Activated CD4-positive, alpha-beta memory T cell treated with anti-CD3 and anti-CD28 coated beads for 36 hours (primary cell): ENCODE data around the gene SPPL3. TPM values are rescaled to one million over a fixed set of nuclear protein-coding genes. Genes with fewer than 3 reads are reported as not detected.
A peak's percentile ranks its signal among the peaks of the same experiment; 100 is the strongest.

Experiments
- CTCF ChIA-PET: fragments of 350-600 bp; sonication (Branson Sonifier 250); formaldehyde crosslinking; loops from one replicate; lab custom pipeline; 2021; ENCODE audit warnings: antibody characterized with exemption, inconsistent platforms; lab: Charles Lee
- POLR2A ChIA-PET: fragments of 350-600 bp; sonication (Branson Sonifier 250); formaldehyde crosslinking; loops from one replicate; lab custom pipeline; 2021; ENCODE audit warnings: antibody characterized with exemption; lab: Charles Lee
- DNase-seq: peaks from one replicate; pipeline ENCODE4 v3.0.0-alpha.2; 2020
- H3K27ac Mint-ChIP-seq: one replicate; pipeline ENCODE4 v1.8.0; 2021; ENCODE audit warnings: mixed read lengths
- H3K27me3 Mint-ChIP-seq: one replicate; pipeline ENCODE4 v1.8.0; 2021; ENCODE audit warnings: mixed read lengths
- H3K36me3 Mint-ChIP-seq: one replicate; pipeline ENCODE4 v1.8.0; 2021; ENCODE audit warnings: mixed read lengths
- H3K4me1 Mint-ChIP-seq: one replicate; pipeline ENCODE4 v1.8.0; 2021; ENCODE audit warnings: low read depth, mixed read lengths
- H3K4me3 Mint-ChIP-seq: one replicate; pipeline ENCODE4 v1.8.0; 2021; ENCODE audit warnings: mild to moderate bottlenecking, mixed read lengths
- H3K9me3 Mint-ChIP-seq: one replicate; pipeline ENCODE4 v1.8.0; 2021; ENCODE audit warnings: mixed read lengths
- intact Hi-C: fragments of 100-400 bp; cut with micrococcal nuclease; formaldehyde crosslinking; loops from one replicate; pipeline ENCODE4 v1.15.1; 2023
- total RNA-seq, 2 experiments: library from RNA; stranded (reverse); gene quantifications; one replicate each; pipeline ENCODE4 v1.2.3, GENCODE V29; 2021

Gene SPPL3
- total RNA-seq, 2 experiments from 2014 or later, result 24.3 to 26.7 TPM

- H3K27me3 Mint-ChIP-seq, result no peaks in the 10 kb centered on the region
- POLR2A ChIA-PET, result no interaction called here
- intact Hi-C loops, result no loop called here
- H3K36me3 Mint-ChIP-seq, result peaks cover 51% of the 10 kb centered on the region
- peaks cover 17% of the 10 kb centered on the region for H3K4me1 Mint-ChIP-seq
- no peak overlapping the region for H3K27ac Mint-ChIP-seq
- H3K4me3 Mint-ChIP-seq, result no peak overlapping the region
- H3K9me3 Mint-ChIP-seq, result no peaks in the 10 kb centered on the region
- DNase-seq, result no peak
- CTCF ChIA-PET, result interaction anchor here (0.9 kb wide), 1 partner anchor 10 kb away, joined by 3 read pairs; no protein-coding TSS in a partner anchor
Observed at GRCh38 chr12:120721866-120722265, 182.3 kb downstream of the SPPL3 start.

GRCh38 chr12:120720987-120721801 lies 183.0 kb downstream of the SPPL3 start:
- no peak overlapping the region for H3K27ac Mint-ChIP-seq
- peaks cover 13% of the 10 kb centered on the region for H3K4me1 Mint-ChIP-seq
- no peaks in the 10 kb centered on the region for H3K9me3 Mint-ChIP-seq
- intact Hi-C loops, result no loop called here
- ChIA-PET CTCF (interaction anchor here (1.4 to 2.0 kb wide), 3 partner anchors 10 to 250 kb away, joined by 3 to 8 read pairs (median 5); no protein-coding TSS in a partner anchor), POLR2A (no interaction called here)
- H3K36me3 Mint-ChIP-seq, result peaks cover 58% of the 10 kb centered on the region
- H3K27me3 Mint-ChIP-seq, result no peaks in the 10 kb centered on the region
- no peak for DNase-seq
- no peak overlapping the region for H3K4me3 Mint-ChIP-seq

GRCh38 chr12:120720234-120720986 lies 183.7 kb downstream of the SPPL3 start:
- Mint-ChIP-seq H3K9me3 (no peaks in the 10 kb centered on the region), H3K36me3 (peaks cover 60% of the 10 kb centered on the region), H3K27ac (no peak overlapping the region), H3K27me3 (no peaks in the 10 kb centered on the region), H3K4me1 (peaks cover 8% of the 10 kb centered on the region), H3K4me3 (no peak overlapping the region)
- POLR2A ChIA-PET, result no interaction called here
- intact Hi-C loops, result no loop called here
- no peak for DNase-seq
- CTCF ChIA-PET, result interaction anchor here (0.6 to 2.0 kb wide), 5 partner anchors 9 to 614 kb away, joined by 3 to 8 read pairs (median 5); no protein-coding TSS in a partner anchor

GRCh38 chr12:120719496-120720233 lies 184.5 kb downstream of the SPPL3 start:
- peaks cover under 1% of the 10 kb centered on the region for H3K4me1 Mint-ChIP-seq
- no peak for DNase-seq

GRCh38 chr12:120719072-120719471 lies 185.1 kb downstream of the SPPL3 start:
- Mint-ChIP-seq H3K9me3 (no peaks in the 10 kb centered on the region), H3K4me1 (peaks cover under 1% of the 10 kb centered on the region), H3K36me3 (peaks cover 64% of the 10 kb centered on the region), H3K4me3 (no peak overlapping the region), H3K27me3 (no peaks in the 10 kb centered on the region), H3K27ac (no peak overlapping the region)
- DNase-seq, result no peak
- POLR2A ChIA-PET, result no interaction called here
- CTCF ChIA-PET, result no interaction called here
- intact Hi-C loops, result no loop called here

More at GRCh38 chr12:120719496-120720233, 184.5 kb downstream of the SPPL3 start:
- Mint-ChIP-seq H3K27me3 (no peaks in the 10 kb centered on the region), H3K27ac (no peak overlapping the region), H3K36me3 (peaks cover 64% of the 10 kb centered on the region), H3K9me3 (no peaks in the 10 kb centered on the region), H3K4me3 (no peak overlapping the region)
- ChIA-PET POLR2A (no interaction called here), CTCF (interaction anchor here (0.5 to 2.0 kb wide), 4 partner anchors 70 to 267 kb away, joined by 3 to 8 read pairs (median 4); no protein-coding TSS in a partner anchor)
- intact Hi-C loops, result no loop called here

- POLR2A ChIA-PET, result no interaction called here
- DNase-seq, result no peak
- Mint-ChIP-seq H3K4me3 (no peak overlapping the region), H3K36me3 (peaks cover 64% of the 10 kb centered on the region), H3K9me3 (no peaks in the 10 kb centered on the region), H3K4me1 (peaks cover 9% of the 10 kb centered on the region), H3K27ac (no peak overlapping the region), H3K27me3 (no peaks in the 10 kb centered on the region)
- CTCF ChIA-PET, result interaction anchor here (0.6 to 0.7 kb wide), 4 partner anchors 62 to 393 kb away, joined by 3 to 4 read pairs (median 3); no protein-coding TSS in a partner anchor
- intact Hi-C loops, result no loop called here
Observed at GRCh38 chr12:120718055-120718454, 186.1 kb downstream of the SPPL3 start.

GRCh38 chr12:120713861-120714482 lies 190.2 kb downstream of the SPPL3 start:
- POLR2A ChIA-PET, result no interaction called here
- CTCF ChIA-PET, result interaction anchor here (1.0 to 2.5 kb wide), 4 partner anchors 66 to 258 kb away, joined by 3 to 28 read pairs (median 13); partner anchors contain the start of gene POP5
- no peak overlapping the region for H3K4me3 Mint-ChIP-seq
- H3K27ac Mint-ChIP-seq, result peak overlapping the region; percentile 20
- H3K4me1 Mint-ChIP-seq, result peaks cover 33% of the 10 kb centered on the region
- intact Hi-C loops, result loop anchor here (1.0 kb wide), 2 partner anchors 67 to 131 kb away; no protein-coding TSS in a partner anchor
- peaks cover 39% of the 10 kb centered on the region for H3K36me3 Mint-ChIP-seq
- peak; percentile 77 for DNase-seq
- no peaks in the 10 kb centered on the region for H3K27me3 Mint-ChIP-seq
- H3K9me3 Mint-ChIP-seq, result no peaks in the 10 kb centered on the region

- POLR2A ChIA-PET, result no interaction called here
- H3K4me3 Mint-ChIP-seq, result no peak overlapping the region
- H3K36me3 Mint-ChIP-seq, result peaks cover 28% of the 10 kb centered on the region
- CTCF ChIA-PET, result interaction anchor here (0.8 to 5.3 kb wide), 3 partner anchors 65 to 174 kb away, joined by 3 to 52 read pairs (median 17); no protein-coding TSS in a partner anchor
- peaks cover 33% of the 10 kb centered on the region for H3K4me1 Mint-ChIP-seq
- intact Hi-C loops, result no loop called here
- DNase-seq, result no peak
- no peaks in the 10 kb centered on the region for H3K9me3 Mint-ChIP-seq
- no peak overlapping the region for H3K27ac Mint-ChIP-seq
- no peaks in the 10 kb centered on the region for H3K27me3 Mint-ChIP-seq
Observed at GRCh38 chr12:120712610-120713009, 191.5 kb downstream of the SPPL3 start.

Other genes starting within 250 kb of the SPPL3 start
- gene MLEC, start 217.2 kb downstream of the SPPL3 start, total RNA-seq, result 10 to 100 TPM; 92.9 to 93.7 TPM
- 10 to 100 TPM; 28.2 to 31.3 TPM for gene UNC119B, start 193.9 kb downstream of the SPPL3 start, total RNA-seq
- gene ACADS, start 178.5 kb downstream of the SPPL3 start, total RNA-seq, result 10 to 100 TPM; 15.6 to 16.6 TPM
- not detected for gene HNF1A, start 74.2 kb upstream of the SPPL3 start, total RNA-seq
- 10 to 100 TPM; 19.4 to 19.6 TPM for gene C12orf43, start 112.1 kb upstream of the SPPL3 start, total RNA-seq
- gene OASL, start 134.9 kb upstream of the SPPL3 start, total RNA-seq, result 10 to 100 TPM; 21.9 to 26.5 TPM
- 10 to 100 TPM; 11.3 to 12.2 TPM for gene P2RX7, start 228.5 kb upstream of the SPPL3 start, total RNA-seq